KOPT-K1 (cell line): Measurements from ENCODE around the gene CEP126.

Experiments used
- H3K27ac ChIP-seq: fragments of 200-600 bp; sonication (generic); 2 replicates; pipeline ENCODE4 v1.5.1; 2016; ENCODE audit warnings: antibody characterized with exemption, mild to moderate bottlenecking, low read depth, low read length; ENCODE audit not compliant: poor library complexity, severe bottlenecking
- H3K36me3 ChIP-seq: fragments of 200-600 bp; sonication (generic); 2 replicates; pipeline ENCODE4 v1.5.1; 2017; ENCODE audit warnings: antibody characterized with exemption, mild to moderate bottlenecking, low read length, moderate library complexity; ENCODE audit not compliant: insufficient read depth
- H3K9me3 ChIP-seq: fragments of 200-600 bp; sonication (generic); 2 replicates; pipeline ENCODE4 v1.5.1; 2017; ENCODE audit warnings: antibody characterized with exemption, low read length, mild to moderate bottlenecking; ENCODE audit not compliant: insufficient read depth, poor library complexity, severe bottlenecking

The CEP126 gene, protein sequence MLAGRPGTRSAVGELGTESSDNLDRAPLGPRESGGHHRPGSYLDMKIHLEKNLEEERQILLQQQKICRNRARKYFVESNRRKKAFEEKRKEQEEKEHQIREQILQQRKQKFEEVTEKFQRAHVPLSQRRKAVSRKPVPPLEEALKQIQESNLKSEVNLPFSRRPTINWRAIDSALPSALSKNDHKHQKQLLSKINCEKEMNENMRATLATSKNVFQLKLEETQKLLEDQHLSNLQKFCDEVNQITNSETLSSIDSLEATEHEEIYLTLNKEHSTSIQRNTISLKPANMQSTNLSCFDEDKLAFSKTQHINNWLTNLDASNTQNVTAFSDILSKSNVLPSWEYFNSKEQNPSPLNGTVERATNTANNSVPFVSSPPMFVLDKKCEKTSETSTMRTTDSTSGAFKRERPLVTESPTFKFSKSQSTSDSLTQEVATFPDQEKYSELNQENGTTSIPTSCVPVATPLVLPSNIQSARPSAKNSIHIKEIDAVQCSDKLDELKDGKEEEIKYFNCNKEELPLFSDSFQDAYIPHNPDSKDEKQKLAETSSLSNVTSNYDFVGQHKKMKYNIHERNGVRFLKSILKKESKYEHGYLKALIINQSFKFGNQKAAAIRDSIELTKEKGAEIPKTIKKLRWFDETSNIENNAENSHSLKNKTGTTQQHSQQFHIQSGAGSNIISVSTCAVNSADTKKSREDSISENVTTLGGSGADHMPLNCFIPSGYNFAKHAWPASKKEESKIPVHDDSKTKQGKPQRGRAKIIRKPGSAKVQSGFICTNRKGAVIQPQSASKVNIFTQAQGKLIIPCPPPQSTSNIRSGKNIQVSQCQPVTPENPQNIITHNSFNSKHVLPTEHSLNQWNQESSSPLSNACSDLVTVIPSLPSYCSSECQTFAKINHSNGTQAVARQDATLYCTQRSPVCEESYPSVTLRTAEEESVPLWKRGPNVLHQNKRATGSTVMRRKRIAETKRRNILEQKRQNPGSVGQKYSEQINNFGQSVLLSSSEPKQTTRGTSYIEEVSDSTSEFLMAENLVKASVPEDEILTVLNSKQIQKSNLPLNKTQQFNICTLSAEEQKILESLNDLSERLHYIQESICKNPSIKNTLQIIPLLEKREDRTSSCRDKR

GRCh38 chr11:101914738-101915426, at the start of gene CEP126:
TSS of gene CEP126 (plus strand) at chr11:101915010. CDS start at chr11:101915285, 275 bp downstream.
- H3K27ac ChIP-seq: no peak within 1 kb of the TSS
- H3K9me3 ChIP-seq: no peaks in the 10 kb centered on the region
- no peaks in the 10 kb centered on the region for H3K36me3 ChIP-seq

GRCh38 chr11:101866619-101867491, 48.0 kb upstream of the CEP126 start:
- Histone ChIP-seq H3K27ac (no peak overlapping the region), H3K9me3 (peaks cover 8% of the 10 kb centered on the region), H3K36me3 (no peaks in the 10 kb centered on the region)

DNA sequence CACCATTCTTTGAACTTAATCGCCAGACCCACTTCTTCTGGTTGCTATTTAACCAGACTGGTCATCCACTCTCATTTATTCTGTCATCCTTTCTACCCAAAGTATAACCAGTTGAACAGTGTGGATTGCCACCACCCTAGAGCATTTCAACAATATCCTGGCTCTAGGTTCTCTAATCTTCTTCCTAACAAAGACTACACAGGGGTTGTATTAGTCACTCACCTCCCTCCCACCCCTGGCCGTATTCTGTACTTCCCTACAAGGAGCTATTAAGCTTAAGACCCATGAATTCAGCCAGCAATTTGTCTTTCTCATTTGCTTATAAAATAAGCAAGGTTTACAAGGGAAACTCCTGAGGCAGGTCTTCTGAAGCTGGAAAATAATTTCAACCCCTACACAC, 46.9 kb upstream of the CEP126 start:
- Histone ChIP-seq H3K27ac (no peak overlapping the region), H3K9me3 (peaks cover 8% of the 10 kb centered on the region), H3K36me3 (no peaks in the 10 kb centered on the region)

DNA sequence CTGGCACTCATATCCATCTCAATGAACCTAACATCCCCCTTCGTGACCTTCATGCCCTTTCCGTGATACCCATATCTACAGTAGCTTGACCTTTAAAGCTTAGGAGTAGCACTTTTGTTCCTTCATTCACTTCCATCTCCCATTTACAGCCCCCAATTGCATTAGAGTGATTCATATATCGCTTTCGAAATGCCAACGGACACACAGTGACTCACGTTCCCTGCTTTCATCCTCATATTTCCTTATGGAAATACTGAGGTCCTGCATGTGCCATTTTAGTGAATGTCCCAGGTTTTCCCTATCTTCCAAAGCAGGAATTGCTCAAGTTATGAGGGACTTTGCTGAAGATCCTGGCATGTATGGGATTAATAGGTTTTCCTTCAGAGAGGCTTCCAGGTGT, 44.3 kb upstream of the CEP126 start:
- H3K9me3 ChIP-seq: no peaks in the 10 kb centered on the region
- no peaks in the 10 kb centered on the region for H3K36me3 ChIP-seq
- H3K27ac ChIP-seq: no peak overlapping the region

- Histone ChIP-seq H3K36me3 (no peaks in the 10 kb centered on the region), H3K27ac (no peak overlapping the region), H3K9me3 (no peaks in the 10 kb centered on the region)
These were observed 42.5 kb upstream of the CEP126 start for GRCh38 chr11:101872171-101872882.

DNA sequence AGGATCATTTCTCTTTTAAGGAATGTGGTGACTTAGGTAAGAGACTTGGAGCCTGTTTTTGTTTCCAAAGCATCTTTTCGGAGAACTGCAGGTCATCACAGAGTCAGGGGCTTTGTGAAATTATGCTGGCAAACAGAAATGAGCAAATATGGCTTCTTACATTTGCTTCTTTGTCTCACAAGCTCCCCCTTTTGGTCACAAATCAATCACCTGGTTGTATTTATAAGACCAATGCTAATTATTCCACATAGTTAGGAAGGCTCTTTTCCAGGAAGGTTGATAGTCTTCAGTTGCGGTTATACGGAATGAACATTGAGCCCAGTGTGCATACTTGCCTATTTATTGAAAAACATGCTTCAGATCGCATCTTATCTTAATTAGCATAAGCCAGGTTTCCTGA, 34.6 kb upstream of the CEP126 start:
- Histone ChIP-seq H3K36me3 (no peaks in the 10 kb centered on the region), H3K9me3 (no peaks in the 10 kb centered on the region), H3K27ac (no peak overlapping the region)

DNA sequence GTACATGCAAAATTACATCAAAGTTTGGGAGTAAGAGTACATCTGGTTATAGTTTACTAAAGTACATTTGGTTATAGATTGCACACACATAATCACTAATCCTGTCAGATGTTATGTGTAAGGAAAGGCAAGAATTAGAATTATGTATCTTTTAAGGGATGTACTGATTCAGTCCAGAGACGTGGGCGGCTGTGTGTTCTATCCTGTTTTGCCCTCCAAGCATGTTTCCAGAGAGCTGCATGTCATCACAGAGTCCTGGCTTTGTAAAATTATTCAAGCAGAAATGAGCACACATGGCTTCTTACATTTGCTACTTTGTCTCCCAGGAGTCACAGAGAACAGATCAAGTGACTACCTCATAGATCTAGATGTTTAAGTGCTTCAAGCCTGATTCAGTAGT, 33.2 kb upstream of the CEP126 start:
- H3K36me3 ChIP-seq: no peaks in the 10 kb centered on the region

GRCh38 chr11:101885631-101886030, 29.2 kb upstream of the CEP126 start:
- Histone ChIP-seq H3K27ac (no peak overlapping the region), H3K9me3 (no peaks in the 10 kb centered on the region), H3K36me3 (no peaks in the 10 kb centered on the region)

More for the DNA sequence above, 33.2 kb upstream of the CEP126 start:
- Histone ChIP-seq H3K27ac (no peak overlapping the region), H3K9me3 (no peaks in the 10 kb centered on the region)

GRCh38 chr11:101889767-101890166, 25.0 kb upstream of the CEP126 start:
- Histone ChIP-seq H3K36me3 (no peaks in the 10 kb centered on the region), H3K9me3 (no peaks in the 10 kb centered on the region), H3K27ac (no peak overlapping the region)

DNA sequence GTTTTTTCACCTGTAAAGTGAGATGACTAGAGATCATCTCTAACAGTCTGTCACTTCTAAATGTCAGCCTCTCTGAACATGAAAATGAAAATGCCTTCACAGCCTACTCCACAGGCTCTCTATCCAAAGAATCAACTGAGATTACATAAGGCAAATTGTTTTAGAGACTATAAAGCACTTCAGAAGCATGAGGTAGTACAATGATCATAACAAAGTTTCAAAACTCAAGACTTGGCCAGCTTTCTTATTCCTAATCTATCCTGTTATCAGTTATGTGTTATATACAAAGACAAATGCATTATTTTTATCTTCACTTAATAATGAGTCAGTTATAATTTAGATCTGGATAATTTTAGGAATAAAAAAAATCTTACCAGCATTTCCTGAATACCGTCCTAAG, 20.3 kb upstream of the CEP126 start:
- Histone ChIP-seq H3K9me3 (no peaks in the 10 kb centered on the region), H3K36me3 (no peaks in the 10 kb centered on the region), H3K27ac (no peak overlapping the region)

GRCh38 chr11:101907815-101908214, 7.0 kb upstream of the CEP126 start:
- H3K36me3 ChIP-seq: no peaks in the 10 kb centered on the region
- no peaks in the 10 kb centered on the region for H3K9me3 ChIP-seq
- no peak overlapping the region for H3K27ac ChIP-seq

GRCh38 chr11:101909087-101909486, 5.7 kb upstream of the CEP126 start:
- Histone ChIP-seq H3K27ac (no peak overlapping the region), H3K9me3 (no peaks in the 10 kb centered on the region), H3K36me3 (no peaks in the 10 kb centered on the region)

- no peaks in the 10 kb centered on the region for H3K36me3 ChIP-seq
- no peak overlapping the region for H3K27ac ChIP-seq
- no peaks in the 10 kb centered on the region for H3K9me3 ChIP-seq
These were observed 2.0 kb upstream of the CEP126 start for GRCh38 chr11:101912823-101913284.
